22Rv1 (cell line): Measurements from ENCODE around the gene TCERG1L.

Source experiments
- ZFX ChIP-seq: fragments of 450-650 bp; IDR thresholded peaks from 2 replicates; pipeline ENCODE4 v1.6.1; 2017; ENCODE audit warnings: antibody characterized with exemption, borderline replicate concordance
- TF ChIP-seq, protein P1 (sequence below): fragments of 450-650 bp; IDR thresholded peaks from 2 replicates; pipeline ENCODE4 v1.5.1; 2017; ENCODE audit warnings: mild to moderate bottlenecking

GRCh38 chr10:131131726-131132591 lies 179.6 kb downstream of the TCERG1L start:
- TF ChIP-seq, protein P1, sequence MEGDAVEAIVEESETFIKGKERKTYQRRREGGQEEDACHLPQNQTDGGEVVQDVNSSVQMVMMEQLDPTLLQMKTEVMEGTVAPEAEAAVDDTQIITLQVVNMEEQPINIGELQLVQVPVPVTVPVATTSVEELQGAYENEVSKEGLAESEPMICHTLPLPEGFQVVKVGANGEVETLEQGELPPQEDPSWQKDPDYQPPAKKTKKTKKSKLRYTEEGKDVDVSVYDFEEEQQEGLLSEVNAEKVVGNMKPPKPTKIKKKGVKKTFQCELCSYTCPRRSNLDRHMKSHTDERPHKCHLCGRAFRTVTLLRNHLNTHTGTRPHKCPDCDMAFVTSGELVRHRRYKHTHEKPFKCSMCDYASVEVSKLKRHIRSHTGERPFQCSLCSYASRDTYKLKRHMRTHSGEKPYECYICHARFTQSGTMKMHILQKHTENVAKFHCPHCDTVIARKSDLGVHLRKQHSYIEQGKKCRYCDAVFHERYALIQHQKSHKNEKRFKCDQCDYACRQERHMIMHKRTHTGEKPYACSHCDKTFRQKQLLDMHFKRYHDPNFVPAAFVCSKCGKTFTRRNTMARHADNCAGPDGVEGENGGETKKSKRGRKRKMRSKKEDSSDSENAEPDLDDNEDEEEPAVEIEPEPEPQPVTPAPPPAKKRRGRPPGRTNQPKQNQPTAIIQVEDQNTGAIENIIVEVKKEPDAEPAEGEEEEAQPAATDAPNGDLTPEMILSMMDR: no peak
- TF ChIP-seq ZFX: no peak
